Muscle layer of colon (tissue), 2 donors: ENCODE results near the gene TMUB1.

Experiments used
- H3K27ac ChIP-seq: one replicate; pipeline ENCODE4 v1.7.0; 2013; ENCODE audit warnings: low read depth, mild to moderate bottlenecking, low read length, moderate library complexity
- H3K27me3 ChIP-seq, 2 donors: one replicate each; pipeline ENCODE4 v1.7.0; 2013; ENCODE audit warnings: low read length in 2 of 2, mild to moderate bottlenecking in 2 of 2; ENCODE audit not compliant: insufficient read depth in 2 of 2, control insufficient read depth in 1 of 2
- H3K36me3 ChIP-seq: one replicate; pipeline ENCODE4 v1.7.0; 2013; ENCODE audit warnings: mild to moderate bottlenecking, low read length; ENCODE audit not compliant: insufficient read depth
- H3K4me1 ChIP-seq: one replicate; pipeline ENCODE4 v1.7.0; 2013; ENCODE audit warnings: mild to moderate bottlenecking, low read length; ENCODE audit not compliant: insufficient read depth
- H3K4me3 ChIP-seq, 2 donors: one replicate each; pipeline ENCODE4 v1.7.0; 2013; ENCODE audit warnings: low read length in 2 of 2, low read depth in 1 of 2, mild to moderate bottlenecking in 1 of 2, moderate library complexity in 1 of 2
- H3K9ac ChIP-seq: one replicate; pipeline ENCODE4 v1.7.0; 2013; ENCODE audit warnings: low read length
- H3K9me3 ChIP-seq: one replicate; pipeline ENCODE4 v1.7.0; 2013; ENCODE audit warnings: mild to moderate bottlenecking, low read length
- donor health status: abdominal sarcoma.
- donor health status: Adenocarcinoma of cecum.

Gene TMUB1

DNA sequence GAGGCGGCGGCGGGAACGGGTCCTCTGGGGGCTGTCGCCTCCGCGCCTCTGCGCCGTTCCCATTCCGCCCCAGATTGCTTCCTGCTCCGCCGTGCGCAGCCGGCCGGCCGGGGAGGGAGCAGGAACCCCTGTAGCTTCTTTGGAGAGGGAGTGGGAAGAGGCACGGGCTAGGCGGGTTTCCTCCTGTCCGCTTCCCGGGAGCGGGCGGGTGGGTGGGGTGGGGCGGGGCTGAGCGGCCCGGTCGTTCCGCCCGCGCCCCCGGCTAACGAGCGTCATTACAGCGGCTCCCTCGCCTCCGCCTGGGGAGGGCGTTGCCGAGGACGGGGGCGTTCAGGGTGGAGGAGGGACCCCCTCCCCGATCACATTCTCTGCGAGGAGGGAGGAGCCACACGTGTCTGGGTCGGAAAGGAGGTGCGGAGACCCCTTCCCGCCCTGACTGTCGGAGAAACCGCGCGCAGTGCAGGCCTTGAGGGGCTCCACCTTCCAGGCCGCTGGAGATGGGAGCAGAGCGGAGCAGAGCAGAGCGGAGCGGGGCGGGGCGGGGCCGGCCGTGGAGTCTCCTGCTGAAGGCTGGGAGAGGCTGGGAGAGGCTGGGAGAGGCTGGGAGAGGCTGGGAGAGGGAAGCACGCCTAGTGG is 42.7 kb upstream of the TMUB1 start:
- H3K27ac ChIP-seq, result no peak overlapping the region
- H3K4me1 ChIP-seq, result peaks cover 17% of the 10 kb centered on the region
- H3K36me3 ChIP-seq, result peaks cover 39% of the 10 kb centered on the region
- H3K9ac ChIP-seq, result no peak overlapping the region
- H3K27me3 ChIP-seq, result no peaks in the 10 kb centered on the region
- peak overlapping the region in 1 of 2 donors; percentile 49 for H3K4me3 ChIP-seq
- no peaks in the 10 kb centered on the region for H3K9me3 ChIP-seq

DNA sequence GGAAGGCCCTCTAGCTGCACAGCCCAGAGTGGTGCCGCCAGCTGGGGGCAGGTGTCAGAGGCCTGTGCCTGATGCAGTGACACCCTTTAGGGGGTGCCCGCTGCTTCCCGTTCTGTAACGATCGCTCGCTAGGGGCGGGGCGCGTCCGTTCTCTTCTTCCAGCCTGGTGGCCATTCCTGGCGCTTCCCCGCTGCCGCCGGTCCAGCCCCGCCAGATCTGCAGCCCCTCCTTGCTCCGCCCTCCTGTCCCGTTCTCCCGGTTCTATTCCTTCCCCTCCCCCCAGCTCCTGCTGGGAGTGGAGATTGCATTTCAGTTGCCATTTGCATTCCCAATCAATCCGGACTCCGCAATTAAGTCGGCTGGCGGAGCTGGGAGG is 42.2 kb upstream of the TMUB1 start:
- H3K9me3 ChIP-seq, result no peaks in the 10 kb centered on the region
- H3K9ac ChIP-seq, result no peak overlapping the region
- H3K4me3 ChIP-seq, result peak overlapping the region in 1 of 2 donors; percentile 49
- peaks cover 39% of the 10 kb centered on the region for H3K36me3 ChIP-seq
- no peak overlapping the region for H3K27ac ChIP-seq
- H3K27me3 ChIP-seq, result no peaks in the 10 kb centered on the region
- H3K4me1 ChIP-seq, result peaks cover 17% of the 10 kb centered on the region

DNA sequence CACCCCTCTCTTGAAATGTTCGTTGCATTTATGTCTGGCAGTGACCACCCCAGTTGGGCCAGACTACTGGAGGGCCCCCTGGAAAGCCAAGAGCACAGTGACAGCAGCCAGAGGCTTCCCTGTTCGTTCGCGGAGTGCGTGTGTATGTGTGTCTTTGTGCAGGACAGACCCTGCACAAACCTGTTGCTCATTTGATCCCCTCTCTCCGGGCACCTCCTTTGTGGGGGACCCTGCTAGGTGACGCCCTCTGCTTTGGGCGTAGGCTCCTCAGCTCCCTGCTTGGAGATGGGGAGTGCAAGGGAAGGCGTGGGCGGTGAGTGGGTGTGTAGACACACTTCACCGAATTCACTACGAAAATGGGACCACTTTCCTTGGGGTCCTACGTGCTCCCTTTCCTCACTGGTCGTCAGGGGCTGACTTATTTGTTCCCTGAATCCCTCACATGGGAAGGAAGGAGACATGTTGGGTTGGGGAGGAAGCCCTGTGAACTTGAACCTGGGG is 41.7 kb upstream of the TMUB1 start:
- H3K4me3 ChIP-seq, result peak overlapping the region in 1 of 2 donors; percentile 49
- H3K9me3 ChIP-seq, result no peaks in the 10 kb centered on the region
- H3K27ac ChIP-seq, result no peak overlapping the region
- H3K36me3 ChIP-seq, result peaks cover 39% of the 10 kb centered on the region
- H3K27me3 ChIP-seq, result no peaks in the 10 kb centered on the region
- peaks cover 17% of the 10 kb centered on the region for H3K4me1 ChIP-seq
- H3K9ac ChIP-seq, result no peak overlapping the region

DNA sequence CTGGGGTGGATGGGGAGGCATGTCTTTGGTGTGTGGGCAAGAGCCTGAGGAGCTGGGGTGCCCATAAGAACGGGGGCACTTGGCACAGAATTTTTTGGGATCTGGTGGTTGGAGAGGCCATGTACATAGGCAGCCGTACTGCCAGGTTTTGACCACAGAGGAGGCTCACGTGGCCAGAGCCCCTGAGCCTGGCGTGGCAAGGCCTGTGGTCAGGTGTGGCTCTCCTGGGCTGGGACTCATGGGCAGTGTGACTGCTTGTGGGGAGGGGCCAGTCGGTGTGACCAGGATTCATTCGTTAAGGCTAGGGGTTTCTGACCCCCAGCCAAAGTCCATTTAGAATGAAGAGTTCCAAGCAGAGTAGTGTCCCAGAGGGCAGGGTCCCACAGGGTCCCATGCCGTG is 41.2 kb upstream of the TMUB1 start:
- H3K9ac ChIP-seq, result no peak overlapping the region
- H3K4me1 ChIP-seq, result peaks cover 17% of the 10 kb centered on the region
- no peaks in the 10 kb centered on the region for H3K27me3 ChIP-seq
- no peaks in the 10 kb centered on the region for H3K9me3 ChIP-seq
- no peak overlapping the region for H3K4me3 ChIP-seq
- H3K36me3 ChIP-seq, result peaks cover 40% of the 10 kb centered on the region
- no peak overlapping the region for H3K27ac ChIP-seq

DNA sequence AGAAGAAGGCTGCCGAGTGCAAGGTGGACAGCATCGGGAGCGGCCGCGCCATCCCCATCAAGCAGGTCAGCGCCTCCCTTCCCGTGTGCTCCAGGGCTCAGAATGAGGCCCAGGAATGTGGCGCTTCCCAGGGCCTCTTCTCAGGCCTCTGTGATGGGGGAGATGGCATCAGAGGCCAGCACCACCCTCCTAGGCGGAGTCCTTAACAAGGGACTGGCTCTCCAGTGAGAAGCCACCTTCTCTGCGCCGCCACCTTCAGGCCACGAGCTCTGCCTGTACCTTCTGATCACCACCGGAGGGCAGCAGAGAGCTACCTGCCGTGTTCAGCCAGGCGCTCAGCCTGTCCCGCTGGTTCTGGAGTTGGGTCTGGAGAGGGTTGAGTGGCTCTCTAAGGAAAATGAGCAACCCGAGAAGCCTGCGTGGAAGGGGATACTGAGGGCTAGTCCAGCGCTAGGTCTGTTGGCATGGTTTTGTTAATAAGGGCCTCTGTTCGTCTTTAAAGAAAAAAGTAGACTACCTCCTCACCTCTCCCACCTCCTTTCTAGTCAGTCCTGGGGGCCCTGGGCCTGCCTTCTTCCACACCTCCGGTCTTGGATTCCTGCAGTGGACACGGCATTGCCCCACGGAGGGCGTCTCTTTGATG is 40.6 kb upstream of the TMUB1 start:
- peaks cover 17% of the 10 kb centered on the region for H3K4me1 ChIP-seq
- no peaks in the 10 kb centered on the region for H3K9me3 ChIP-seq
- no peak overlapping the region for H3K9ac ChIP-seq
- peaks cover 42% of the 10 kb centered on the region for H3K36me3 ChIP-seq
- no peak overlapping the region for H3K27ac ChIP-seq
- no peaks in the 10 kb centered on the region for H3K27me3 ChIP-seq
- H3K4me3 ChIP-seq, result no peak overlapping the region

DNA sequence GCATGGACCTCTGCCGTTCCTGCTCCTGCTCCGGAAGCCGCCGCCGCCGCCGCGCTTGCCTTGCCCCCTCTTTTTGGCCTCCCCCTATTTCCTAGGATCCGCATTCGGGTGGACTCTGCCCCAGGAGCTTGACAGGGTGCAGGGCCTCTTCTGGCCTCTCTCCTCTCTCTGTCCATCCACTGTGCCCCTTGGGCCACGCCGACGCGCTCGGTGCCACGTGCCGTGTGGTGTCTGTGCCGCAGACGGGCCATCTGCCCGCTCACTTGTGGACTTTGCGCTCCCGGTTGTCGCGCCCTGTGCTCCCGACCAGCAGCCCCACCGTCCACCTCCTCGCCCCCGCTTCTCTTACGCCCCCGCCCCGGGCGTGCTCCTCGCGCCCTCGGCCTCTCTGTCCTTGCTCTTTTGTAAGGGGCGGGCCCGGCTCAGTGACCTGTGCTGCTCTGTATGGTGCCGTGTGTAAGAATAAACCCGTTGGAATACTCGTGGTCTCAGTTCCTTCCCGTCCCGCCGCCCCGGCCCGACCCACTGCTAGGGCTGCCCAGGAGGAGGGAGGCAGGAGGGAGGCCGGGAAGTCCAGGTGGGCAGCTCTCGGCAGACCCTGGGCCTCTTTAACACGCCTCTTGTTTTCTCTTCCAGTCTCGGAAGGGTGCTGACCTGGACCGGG is 40.0 kb upstream of the TMUB1 start:
- Histone ChIP-seq H3K36me3 (peaks cover 40% of the 10 kb centered on the region), H3K27me3 (no peaks in the 10 kb centered on the region), H3K9ac (no peak overlapping the region), H3K27ac (no peak overlapping the region), H3K4me3 (no peak overlapping the region), H3K4me1 (peaks cover 17% of the 10 kb centered on the region), H3K9me3 (no peaks in the 10 kb centered on the region)

DNA sequence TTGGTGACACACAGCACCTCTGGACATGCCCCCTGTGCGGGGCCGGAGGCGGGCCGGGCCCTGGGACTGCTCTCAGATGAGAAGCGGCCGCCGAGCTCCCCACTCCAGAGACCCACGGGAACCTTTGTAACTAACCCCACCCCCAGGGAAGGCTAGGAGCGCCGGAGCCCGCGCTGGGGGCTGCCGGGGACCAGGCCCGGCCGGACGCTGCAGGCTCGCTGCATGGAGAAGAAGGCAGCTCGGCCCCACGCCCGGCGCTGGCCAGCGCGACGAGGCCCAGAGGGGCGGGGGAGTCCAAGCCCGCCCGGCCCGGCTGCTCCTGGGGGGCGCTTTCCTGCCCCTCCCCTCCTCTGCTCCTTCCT is 39.5 kb upstream of the TMUB1 start:
- no peak overlapping the region for H3K27ac ChIP-seq
- H3K4me1 ChIP-seq, result peaks cover 17% of the 10 kb centered on the region
- no peak overlapping the region for H3K9ac ChIP-seq
- H3K36me3 ChIP-seq, result peaks cover 37% of the 10 kb centered on the region
- H3K9me3 ChIP-seq, result no peaks in the 10 kb centered on the region
- H3K27me3 ChIP-seq, result no peaks in the 10 kb centered on the region
- no peak overlapping the region for H3K4me3 ChIP-seq

DNA sequence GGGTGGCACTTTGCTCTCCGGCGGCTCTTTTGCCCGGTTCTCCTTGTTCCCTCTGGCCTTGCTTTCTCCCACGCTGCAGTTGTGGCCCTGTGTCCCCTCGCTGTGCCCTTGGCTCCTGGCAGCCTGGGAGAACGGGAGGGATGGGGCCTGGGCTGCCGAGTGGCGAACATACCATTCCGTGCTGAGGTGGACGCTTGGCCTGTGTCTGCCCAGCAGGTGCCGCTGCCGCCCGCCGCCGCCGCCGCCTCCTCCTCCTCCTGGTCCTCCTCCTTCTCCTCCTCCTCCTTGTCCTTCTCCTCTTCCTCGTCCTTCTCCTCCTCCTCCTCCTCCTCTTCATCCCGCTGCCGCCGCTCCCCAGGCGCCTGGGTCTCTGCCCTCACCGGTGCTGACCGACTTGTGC is 39.0 kb upstream of the TMUB1 start:
- no peak overlapping the region for H3K27ac ChIP-seq
- H3K9me3 ChIP-seq, result no peaks in the 10 kb centered on the region
- H3K36me3 ChIP-seq, result peaks cover 37% of the 10 kb centered on the region

DNA sequence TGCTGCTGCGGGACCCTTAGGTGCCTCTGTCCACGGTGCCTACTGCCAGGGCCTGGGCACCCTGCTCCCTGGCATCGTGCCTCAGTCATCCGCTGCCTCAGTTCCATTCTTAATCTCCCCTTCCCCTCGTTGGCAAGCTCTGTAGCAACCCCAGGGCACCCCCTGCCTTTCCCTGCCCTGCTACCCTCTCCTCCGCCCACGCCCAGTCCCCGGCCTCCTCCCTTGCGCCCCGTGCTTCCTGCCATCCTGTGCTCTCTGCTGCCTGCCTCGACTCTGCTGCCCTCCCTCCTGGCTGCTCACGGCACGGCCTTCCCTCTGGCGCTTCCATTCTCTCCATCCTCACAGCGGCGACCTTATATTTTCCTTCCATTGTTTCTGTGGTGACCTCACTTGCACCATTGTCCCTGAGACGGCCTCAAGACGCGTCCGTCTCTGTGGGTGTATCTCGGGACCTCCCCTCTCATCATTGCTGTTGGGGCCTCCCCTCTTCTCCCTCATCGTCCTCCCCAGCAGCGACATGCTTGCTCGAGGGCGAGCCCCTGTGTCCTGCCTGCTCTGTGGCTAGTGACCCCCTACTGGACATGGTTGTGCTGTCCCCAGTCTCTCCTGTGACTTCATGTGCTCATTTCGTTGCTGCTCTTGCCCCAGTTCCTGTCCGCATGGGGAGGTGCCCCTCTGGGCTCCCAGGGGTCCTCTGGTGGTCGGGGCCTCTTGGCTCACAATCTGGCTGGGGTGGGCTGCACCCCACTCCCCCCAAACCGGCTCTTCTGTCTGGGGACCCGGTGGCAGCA is 38.3 kb upstream of the TMUB1 start:
- no peaks in the 10 kb centered on the region for H3K27me3 ChIP-seq
- H3K4me1 ChIP-seq, result peaks cover 17% of the 10 kb centered on the region
- H3K36me3 ChIP-seq, result peaks cover 37% of the 10 kb centered on the region
- no peak overlapping the region for H3K27ac ChIP-seq
- H3K9ac ChIP-seq, result no peak overlapping the region
- H3K4me3 ChIP-seq, result no peak overlapping the region
- H3K9me3 ChIP-seq, result no peaks in the 10 kb centered on the region

More for the DNA sequence above, 39.0 kb upstream of the TMUB1 start:
- Histone ChIP-seq H3K27me3 (no peaks in the 10 kb centered on the region), H3K4me3 (no peak overlapping the region), H3K4me1 (peaks cover 17% of the 10 kb centered on the region), H3K9ac (no peak overlapping the region)

DNA sequence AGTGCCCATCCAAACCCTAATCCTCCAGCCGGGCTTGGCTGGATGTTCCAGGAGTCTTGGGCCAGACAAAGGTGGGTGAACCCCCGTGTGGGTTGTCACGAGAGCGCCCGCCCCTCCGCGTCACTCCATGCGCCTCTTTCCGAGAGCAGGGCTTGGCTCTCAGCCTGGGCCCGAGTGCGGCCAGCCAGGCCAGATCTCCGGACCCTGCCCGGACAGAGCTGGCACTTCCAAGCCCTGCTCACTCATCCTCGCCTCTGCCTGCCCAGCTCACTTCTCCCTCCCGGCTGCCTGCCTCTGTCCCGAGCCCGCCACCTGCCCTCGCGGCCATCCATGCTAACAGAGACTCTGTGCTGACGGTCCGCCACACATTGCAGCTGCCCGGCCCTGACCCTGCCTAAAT is 37.6 kb upstream of the TMUB1 start:
- H3K36me3 ChIP-seq, result peaks cover 37% of the 10 kb centered on the region
- H3K27ac ChIP-seq, result no peak overlapping the region
- H3K9ac ChIP-seq, result no peak overlapping the region
- no peaks in the 10 kb centered on the region for H3K27me3 ChIP-seq
- H3K4me1 ChIP-seq, result peaks cover 17% of the 10 kb centered on the region
- no peak overlapping the region for H3K4me3 ChIP-seq
- H3K9me3 ChIP-seq, result no peaks in the 10 kb centered on the region

DNA sequence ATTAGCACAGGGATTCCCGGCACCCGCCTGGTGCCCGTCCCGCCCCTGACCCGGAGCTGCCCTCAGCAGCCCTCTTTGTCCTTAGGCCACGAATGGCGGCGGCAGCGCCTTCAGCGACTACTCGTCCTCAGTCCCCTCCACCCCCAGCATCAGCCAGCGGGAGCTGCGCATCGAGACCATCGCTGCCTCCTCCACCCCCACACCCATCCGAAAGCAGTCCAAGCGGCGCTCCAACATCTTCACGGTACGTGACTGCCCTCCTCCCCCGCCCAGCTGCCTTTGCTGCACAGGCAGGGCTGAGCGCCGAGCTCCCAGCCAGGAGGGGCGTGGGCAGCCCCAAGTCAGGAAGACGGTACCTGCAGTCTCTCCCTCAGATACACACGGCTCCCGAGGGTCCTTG is 36.6 kb upstream of the TMUB1 start:
- peaks cover 36% of the 10 kb centered on the region for H3K36me3 ChIP-seq
- H3K4me3 ChIP-seq, result no peak overlapping the region
- no peaks in the 10 kb centered on the region for H3K27me3 ChIP-seq
- H3K9ac ChIP-seq, result no peak overlapping the region
- H3K9me3 ChIP-seq, result no peaks in the 10 kb centered on the region
- H3K4me1 ChIP-seq, result peaks cover 13% of the 10 kb centered on the region
- H3K27ac ChIP-seq, result no peak overlapping the region
